Loucy (cell line): ENCODE results near the gene PPP1R14B.

ENCODE experiments used
- H2AFZ ChIP-seq: fragments of 200-600 bp; sonication (generic); 2 replicates; pipeline ENCODE4 v1.6.0; 2016; ENCODE audit warnings: antibody characterized with exemption, mild to moderate bottlenecking, low read length, moderate library complexity
- H3F3A ChIP-seq: fragments of 200-600 bp; 2 replicates; pipeline ENCODE4 v1.6.0; 2016; ENCODE audit warnings: antibody characterized with exemption, low read depth, mild to moderate bottlenecking
- H3K27me3 ChIP-seq: fragments of 200-600 bp; sonication (generic); 2 replicates; pipeline ENCODE4 v1.6.1; 2014; ENCODE audit warnings: low read length, mild to moderate bottlenecking; ENCODE audit not compliant: insufficient read depth, poor library complexity, severe bottlenecking
- H3K36me3 ChIP-seq: fragments of 200-600 bp; sonication (generic); 2 replicates; pipeline ENCODE4 v1.6.1; 2016; ENCODE audit warnings: low read length; ENCODE audit not compliant: insufficient read depth
- H3K4me1 ChIP-seq: fragments of 200-600 bp; sonication (generic); 2 replicates; pipeline ENCODE4 v1.5.1; 2014; ENCODE audit warnings: low read length, mild to moderate bottlenecking; ENCODE audit not compliant: insufficient read depth, poor library complexity, severe bottlenecking
- H3K4me2 ChIP-seq: fragments of 200-600 bp; sonication (generic); 2 replicates; pipeline ENCODE4 v1.6.0; 2014; ENCODE audit warnings: antibody characterized with exemption, low read length, low read depth, mild to moderate bottlenecking; ENCODE audit not compliant: poor library complexity, severe bottlenecking
- H3K4me3 ChIP-seq: fragments of 200-600 bp; sonication (generic); 2 replicates; pipeline ENCODE4 v1.5.1; 2014; ENCODE audit warnings: low read length, mild to moderate bottlenecking, mixed read lengths; ENCODE audit not compliant: poor library complexity, severe bottlenecking
- H3K79me2 ChIP-seq: fragments of 200-600 bp; sonication (generic); 2 replicates; pipeline ENCODE4 v1.6.1; 2014; ENCODE audit warnings: low read length; ENCODE audit not compliant: insufficient read depth
- H3K9ac ChIP-seq: fragments of 200-600 bp; sonication (generic); 2 replicates; pipeline ENCODE4 v1.6.0; 2014; ENCODE audit warnings: mild to moderate bottlenecking, low read depth, low read length, moderate library complexity; ENCODE audit not compliant: poor library complexity, severe bottlenecking
- H3K9me2 ChIP-seq: fragments of 200-600 bp; sonication (generic); replicated peaks from 2 replicates; pipeline ENCODE4 v1.6.1; 2016; ENCODE audit warnings: low read depth, low read length, mixed read lengths
- H3K9me3 ChIP-seq: fragments of 200-600 bp; sonication (generic); 2 replicates; pipeline ENCODE4 v1.6.1; 2014; ENCODE audit warnings: mild to moderate bottlenecking, antibody characterized with exemption, low read length, low read depth; ENCODE audit not compliant: insufficient read depth
- H4K20me1 ChIP-seq: fragments of 200-600 bp; sonication (generic); 2 replicates; pipeline ENCODE4 v1.6.0; 2014; ENCODE audit warnings: antibody characterized with exemption, low read length, mild to moderate bottlenecking; ENCODE audit not compliant: insufficient read depth, poor library complexity, severe bottlenecking
- CTCF ChIP-seq: fragments of 200-600 bp; sonication (generic); conservative IDR thresholded peaks from 2 replicates; pipeline ENCODE4 v1.5.1; 2014; ENCODE audit warnings: mild to moderate bottlenecking, antibody characterized with exemption, low read length
- EZH2phosphoT487 ChIP-seq: fragments of 200-600 bp; IDR thresholded peaks from 2 replicates; pipeline ENCODE4 v1.6.1; 2018; ENCODE audit warnings: antibody characterized with exemption, mild to moderate bottlenecking, moderate library complexity, borderline replicate concordance

PPP1R14B gene

GRCh38 chr11:64230985-64231365 lies 15.8 kb downstream of the PPP1R14B start:
- Histone ChIP-seq H3K9me2 (no peaks in the 10 kb centered on the region), H3K9ac (peak overlapping the region; percentile 80), H4K20me1 (peaks cover 30% of the 10 kb centered on the region), H3K4me3 (peak overlapping the region; percentile 86), H3K9me3 (no peaks in the 10 kb centered on the region), H3K27me3 (no peaks in the 10 kb centered on the region), H3F3A (peaks cover 6% of the 10 kb centered on the region; the same call in 1 of the 2 replicates), H3K36me3 (no peaks in the 10 kb centered on the region), H3K4me2 (peak overlapping the region; percentile 81), H2AFZ (peak overlapping the region; percentile 78), H3K79me2 (peaks cover 41% of the 10 kb centered on the region), H3K4me1 (peaks cover 26% of the 10 kb centered on the region)
- TF ChIP-seq CTCF = no peak
- no peak for TF ChIP-seq EZH2phosphoT487

DNA sequence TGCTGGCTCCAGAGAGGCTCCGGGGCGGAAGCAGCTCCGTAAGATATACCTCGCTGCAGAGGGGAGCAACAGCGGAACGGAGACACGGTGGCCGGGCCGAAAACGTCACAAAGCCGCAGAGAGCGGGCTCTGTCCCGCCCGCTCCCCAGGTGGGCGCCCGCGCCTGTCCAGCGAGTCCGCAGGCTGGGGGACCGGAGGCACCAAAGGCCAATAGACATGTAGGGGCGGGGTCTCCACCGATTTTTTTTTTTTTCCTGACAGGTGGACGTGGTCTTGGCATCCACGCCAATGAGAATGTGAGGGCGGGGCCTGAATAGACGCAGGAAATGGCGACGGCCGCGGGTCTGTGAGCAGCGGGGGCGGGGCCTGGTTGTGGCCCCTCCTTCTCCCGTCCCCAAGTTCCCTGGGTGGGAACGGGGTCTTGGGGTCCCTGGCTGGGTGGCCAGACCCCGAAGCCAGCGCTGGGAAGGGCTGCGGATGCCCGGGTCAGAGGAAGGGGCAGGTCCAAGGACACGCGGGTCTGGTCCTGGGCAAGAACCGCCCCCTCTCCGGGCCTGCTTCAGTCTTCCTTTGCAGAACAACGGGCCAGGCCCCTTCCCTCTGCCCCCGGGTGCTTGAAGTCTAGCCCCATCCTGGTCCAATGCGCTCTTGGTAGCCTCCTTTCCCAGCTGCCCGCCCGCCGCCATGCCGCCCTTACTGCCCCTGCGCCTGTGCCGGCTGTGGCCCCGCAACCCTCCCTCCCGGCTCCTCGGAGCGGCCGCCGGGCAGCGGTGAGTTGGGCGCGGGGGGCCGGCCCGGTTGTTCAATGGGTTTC lies 16.4 kb downstream of the PPP1R14B start, which contains the start of gene DNAJC4:
TSS of gene DNAJC4 (plus strand) at position 378 of the 814 bp plus-strand sequence. CDS start at position 685, 307 bp downstream.
- Histone ChIP-seq H3K4me2 (peak within 1 kb of the TSS; percentile 81), H3K79me2 (peaks cover 37% of the 10 kb centered on the region), H3K36me3 (no peaks in the 10 kb centered on the region), H2AFZ (peak within 1 kb of the TSS; percentile 78), H3K9me3 (no peaks in the 10 kb centered on the region), H3K4me1 (peaks cover 24% of the 10 kb centered on the region), H3F3A (peaks cover 6% of the 10 kb centered on the region; the same call in 1 of the 2 replicates), H3K9me2 (no peaks in the 10 kb centered on the region), H3K4me3 (peak within 1 kb of the TSS; percentile 86), H3K9ac (peak within 1 kb of the TSS; percentile 80), H4K20me1 (peaks cover 28% of the 10 kb centered on the region), H3K27me3 (no peaks in the 10 kb centered on the region)
- TF ChIP-seq EZH2phosphoT487 (no peak), CTCF (no peak)

DNA sequence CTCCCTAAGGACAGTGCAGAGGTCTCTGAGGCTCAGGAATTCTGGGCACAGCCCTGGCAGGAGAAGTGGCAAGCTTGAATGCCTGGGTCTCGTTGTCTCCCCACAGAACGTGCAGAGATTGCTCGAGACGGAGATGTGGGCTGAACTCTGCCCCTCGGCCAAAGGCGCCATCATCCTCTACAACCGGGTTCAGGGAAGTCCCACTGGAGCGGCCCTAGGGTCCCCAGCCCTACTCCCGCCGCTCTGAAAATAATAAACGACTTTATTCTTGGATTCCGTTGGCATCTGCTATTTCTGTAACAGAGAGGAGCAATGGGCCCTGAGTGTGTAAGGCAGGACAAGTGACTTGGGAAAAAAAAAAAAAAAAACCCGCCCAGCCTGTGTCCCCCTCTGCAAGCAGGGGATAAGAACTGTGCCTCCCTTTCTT lies 17.0 kb downstream of the PPP1R14B start:
- TF ChIP-seq EZH2phosphoT487 = no peak
- no peak for TF ChIP-seq CTCF
- Histone ChIP-seq H3F3A (peaks cover 6% of the 10 kb centered on the region; the same call in 1 of the 2 replicates), H3K36me3 (no peaks in the 10 kb centered on the region), H3K79me2 (peaks cover 37% of the 10 kb centered on the region), H3K4me3 (peak overlapping the region; percentile 86), H2AFZ (0 out of 2 replicates have a peak overlapping the region, but pooled peaks have one; percentile 16), H3K9me2 (no peaks in the 10 kb centered on the region), H3K9me3 (no peaks in the 10 kb centered on the region), H3K9ac (peak overlapping the region; percentile 80), H3K4me1 (peaks cover 26% of the 10 kb centered on the region), H4K20me1 (peaks cover 32% of the 10 kb centered on the region), H3K4me2 (peak overlapping the region; percentile 81), H3K27me3 (no peaks in the 10 kb centered on the region)
